ENCODE data around the gene FADS3. TPM values are rescaled to one million over a fixed set of nuclear protein-coding genes. Genes with fewer than 3 reads are reported as not detected.

FADS3 gene
- total and polyA plus RNA-seq, 2 donors (not counting 3 experiments of a cell fraction or from before 2014, with no cell fraction given), result 216 to 346 TPM

DNA sequence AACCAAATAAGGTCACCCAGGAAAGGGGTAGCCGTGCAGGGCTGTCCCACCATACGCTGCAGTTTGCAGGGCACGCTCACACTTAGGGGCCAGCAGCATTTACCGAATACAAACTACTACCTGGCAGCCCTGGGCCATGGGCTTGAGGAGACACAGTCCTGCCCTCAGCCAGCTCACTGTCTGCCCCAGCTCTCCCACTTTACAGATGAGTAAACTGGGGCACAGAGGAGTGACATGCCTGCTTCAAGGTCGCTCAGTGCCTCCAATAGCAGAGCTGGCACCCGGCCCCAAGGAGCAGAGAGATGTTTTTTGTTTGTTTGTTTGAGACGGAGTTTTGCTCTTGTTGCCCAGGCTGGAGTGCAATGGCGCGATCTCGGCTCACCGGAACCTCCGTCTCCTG lies 2.8 kb downstream of the FADS3 start:
- dilution Hi-C loops (cut with MboI; ENCODE audit: extremely low pct_ligation_motif_present, low sequenced_read_pairs), result no loop called here
- TF ChIP-seq FOS (IDR thresholded peaks at IDR 0.05; ENCODE audit: borderline replicate concordance, insufficient read depth, low read length), result no peak
- TF ChIP-seq, protein P1, sequence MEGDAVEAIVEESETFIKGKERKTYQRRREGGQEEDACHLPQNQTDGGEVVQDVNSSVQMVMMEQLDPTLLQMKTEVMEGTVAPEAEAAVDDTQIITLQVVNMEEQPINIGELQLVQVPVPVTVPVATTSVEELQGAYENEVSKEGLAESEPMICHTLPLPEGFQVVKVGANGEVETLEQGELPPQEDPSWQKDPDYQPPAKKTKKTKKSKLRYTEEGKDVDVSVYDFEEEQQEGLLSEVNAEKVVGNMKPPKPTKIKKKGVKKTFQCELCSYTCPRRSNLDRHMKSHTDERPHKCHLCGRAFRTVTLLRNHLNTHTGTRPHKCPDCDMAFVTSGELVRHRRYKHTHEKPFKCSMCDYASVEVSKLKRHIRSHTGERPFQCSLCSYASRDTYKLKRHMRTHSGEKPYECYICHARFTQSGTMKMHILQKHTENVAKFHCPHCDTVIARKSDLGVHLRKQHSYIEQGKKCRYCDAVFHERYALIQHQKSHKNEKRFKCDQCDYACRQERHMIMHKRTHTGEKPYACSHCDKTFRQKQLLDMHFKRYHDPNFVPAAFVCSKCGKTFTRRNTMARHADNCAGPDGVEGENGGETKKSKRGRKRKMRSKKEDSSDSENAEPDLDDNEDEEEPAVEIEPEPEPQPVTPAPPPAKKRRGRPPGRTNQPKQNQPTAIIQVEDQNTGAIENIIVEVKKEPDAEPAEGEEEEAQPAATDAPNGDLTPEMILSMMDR (IDR thresholded peaks at IDR 0.05; ENCODE audit: extremely low read depth in 1 of 2, insufficient read depth in 1 of 2, low read depth in 1 of 2, low read length in 2 of 2), result no peak
- TF ChIP-seq MYC (IDR thresholded peaks at IDR 0.05; ENCODE audit: low read depth, low read length), result no peak
- no peak for TF ChIP-seq EZH2 (IDR thresholded peaks at IDR 0.05; ENCODE audit: borderline replicate concordance, low read depth, low read length, severe bottlenecking)
- TF ChIP-seq POLR2AphosphoS5 (IDR thresholded peaks at IDR 0.05; ENCODE audit: insufficient read depth, low read depth, low read length), result no peak
- TF ChIP-seq, protein P2, sequence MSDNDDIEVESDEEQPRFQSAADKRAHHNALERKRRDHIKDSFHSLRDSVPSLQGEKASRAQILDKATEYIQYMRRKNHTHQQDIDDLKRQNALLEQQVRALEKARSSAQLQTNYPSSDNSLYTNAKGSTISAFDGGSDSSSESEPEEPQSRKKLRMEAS (IDR thresholded peaks at IDR 0.05; ENCODE audit: insufficient read depth, insufficient read length), result no peak
- TF ChIP-seq POLR2A (IDR thresholded peaks at IDR 0.05; ENCODE audit: low read depth, low read length), result no peak
- TF ChIP-seq GATA2 (IDR thresholded peaks at IDR 0.05; ENCODE audit: insufficient read depth, insufficient read length, low read depth, low read length), result no peak
- TF ChIP-seq JUN (IDR thresholded peaks at IDR 0.05; ENCODE audit: borderline replicate concordance, insufficient read depth, insufficient read length, low read depth), result no peak

More for the DNA sequence above, 2.8 kb downstream of the FADS3 start:
- Histone ChIP-seq H3K79me2 (ENCODE audit: control insufficient read depth, insufficient read depth, low read length) (peaks cover 65% of the 10 kb centered on the region), H3K4me2 (ENCODE audit: insufficient read depth, low read length) (peak overlapping the region; percentile 0), H3K9ac (replicated peaks; ENCODE audit: extremely low read depth, insufficient read depth, low read length) (peak overlapping the region; percentile 40), H3K36me3 (ENCODE audit: control insufficient read depth in 2 of 2, extremely low read depth in 1 of 2, insufficient read depth in 2 of 2, low read length in 2 of 2) (peaks cover 0 to 4% of the 10 kb centered on the region in 2 experiments), H3K4me3 (replicated peaks in 1 of 3; ENCODE audit: insufficient read depth in 1 of 3, low read depth in 1 of 3, low read length in 3 of 3) (no peak overlapping the region), H3K9me3 (replicated peaks; ENCODE audit: control insufficient read depth, insufficient read depth, low read length) (no peaks in the 10 kb centered on the region), H3K9me1 (replicated peaks; ENCODE audit: control insufficient read depth, extremely low read depth, insufficient read depth, low read length) (no peaks in the 10 kb centered on the region), H3K27ac (ENCODE audit: insufficient read depth, low read depth, low read length) (peak overlapping the region; percentile 90), H2AFZ (ENCODE audit: low read depth, low read length) (no peak overlapping the region), H3K4me1 (ENCODE audit: control insufficient read depth, extremely low read depth, insufficient read depth, low read length) (peaks cover 32% of the 10 kb centered on the region), H3K27me3 (ENCODE audit: control insufficient read depth in 2 of 2, insufficient read depth in 2 of 2, low read length in 2 of 2) (no peaks in the 10 kb centered on the region), H4K20me1 (replicated peaks; ENCODE audit: control insufficient read depth, extremely low read depth, insufficient read depth, low read length) (no peaks in the 10 kb centered on the region)
- ChIA-PET CTCF (interaction anchor here (0.8 to 4.8 kb wide), 8 partner anchors 9 to 219 kb away, joined by 3 to 19 read pairs (median 5); no protein-coding TSS in a partner anchor), POLR2A (no interaction called here)
- BruUV-seq (replicated peaks), result TSS peak; percentile 48
- FAIRE-seq (no peak), DNase-seq (ENCODE audit: low read depth, low spot score) (no peak)
- intact Hi-C loops (cut with micrococcal nuclease), result loop anchor here (1.0 kb wide), 2 partner anchors 17 to 83 kb away; no protein-coding TSS in a partner anchor
